Spleen (tissue), 11 donors: ENCODE data around the gene ADCY2. TPM values are rescaled to one million over a fixed set of nuclear protein-coding genes. Genes with fewer than 3 reads are reported as not detected.
A peak's percentile ranks its signal among the peaks of the same experiment; 100 is the strongest.

Experiments
- DNase-seq: peaks from one replicate; pipeline ENCODE4 v3.0.0-alpha.2; 2020
- H3K27ac ChIP-seq, 8 donors: fragments of 200-600 bp; sonication (generic) in 7 of 8; 1 replicate in 4 of 8; 2 replicates in 4 of 8; pipeline versions ENCODE4 v1.5.0 to v1.8.0; 2016 to 2021; ENCODE audit warnings: inconsistent platforms in 4 of 8, mild to moderate bottlenecking in 4 of 8, moderate library complexity in 1 of 8
- H3K27me3 ChIP-seq, 7 donors: fragments of 200-600 bp; sonication (generic) in 6 of 7; replicated peaks in 1 of 7; 1 replicate in 4 of 7; 2 replicates in 3 of 7; pipeline versions ENCODE4 v1.5.0 to v1.8.0; 2016 to 2021; ENCODE audit warnings: inconsistent platforms in 3 of 7, mild to moderate bottlenecking in 1 of 7
- H3K36me3 ChIP-seq, 6 donors: fragments of 200-600 bp; sonication (generic) in 5 of 6; 1 replicate in 4 of 6; 2 replicates in 2 of 6; pipeline versions ENCODE4 v1.5.0 to v1.8.0; 2016 to 2021; ENCODE audit warnings: inconsistent platforms in 2 of 6
- H3K4me1 ChIP-seq, 6 donors: fragments of 200-600 bp; sonication (generic) in 5 of 6; 1 replicate in 3 of 6; 2 replicates in 3 of 6; pipeline versions ENCODE4 v1.5.0 to v1.8.0; 2016 to 2021; ENCODE audit warnings: inconsistent platforms in 3 of 6
- H3K4me3 ChIP-seq, 8 donors: fragments of 200-600 bp; sonication (generic) in 7 of 8; 1 replicate in 4 of 8; 2 replicates in 4 of 8; pipeline versions ENCODE4 v1.5.0 to v1.8.0; 2016 to 2021; ENCODE audit warnings: inconsistent platforms in 4 of 8, mild to moderate bottlenecking in 4 of 8, moderate library complexity in 2 of 8
- H3K9me3 ChIP-seq, 8 donors: fragments of 200-600 bp; sonication (generic) in 7 of 8; 1 replicate in 4 of 8; 2 replicates in 4 of 8; pipeline versions ENCODE4 v1.5.0 to v1.8.0; 2016 to 2021; ENCODE audit warnings: inconsistent platforms in 4 of 8
- POLR2A ChIP-seq, 3 donors: fragments of 450-650 bp; IDR thresholded peaks; one replicate each; pipeline ENCODE4 v1.5.1; 2017; ENCODE audit warnings: antibody characterized with exemption in 3 of 3, mild to moderate bottlenecking in 1 of 3
- POLR2AphosphoS5 ChIP-seq, 3 donors: sonication (generic); formaldehyde crosslinking; IDR thresholded peaks; one replicate each; pipeline ENCODE4 v1.5.1; 2017; ENCODE audit warnings: antibody characterized with exemption in 3 of 3
- WGBS, 5 donors: extraction: QIAGEN DNeasy Blood & Tissue Kit in 3 of 5; methylation state at CpG; one replicate each; pipeline versions ENCODE4 v1.1.5 to v1.1.7; 2013 to 2018; 5-methylcytosine and 5-hydroxymethylcytosine counted together
- intact Hi-C: fragments of 100-400 bp; cut with DNase I; formaldehyde crosslinking; loops from one replicate; pipeline ENCODE4 v1.15.0; 2023; ENCODE audit warnings: low total_unique reads
- polyA plus RNA-seq, 3 donors: library from polyadenylated mRNA; stranded (reverse); fragments of 200-250 nt; gene quantifications; one replicate each; pipeline ENCODE4 v1.2.1, GENCODE V29; 2013
- total RNA-seq, 7 donors: library from RNA; depleted of rRNA in 3 of 7; stranded (reverse); fragments of >200 nt in 3 of 7; fragmentation: NEBNext Ultra II Directional in 4 of 7; extraction: Animal tissue kit (Norgen Biotek cat#: 25700) in 4 of 7; gene quantifications; one replicate each; pipeline versions ENCODE4 v1.1.0 to v1.2.1, GENCODE V29; 2016 to 2021
- TF ChIP-seq, protein P1 (sequence below), 11 experiments: fragments of 200-600 bp in 7 of 11; fragments of 450-650 bp in 4 of 11; sonication (generic) in 4 of 11; IDR thresholded peaks in 8 of 11; conservative IDR thresholded peaks in 3 of 11; 1 replicate in 7 of 11; 2 replicates in 4 of 11; pipeline versions ENCODE4 v1.4.0 to v1.8.0; 2016 to 2021; ENCODE audit warnings: antibody characterized with exemption in 11 of 11, inconsistent platforms in 4 of 11, mild to moderate bottlenecking in 1 of 11
- donor health status: healthy with polysubstance abuse.
- donor health status: DM: no; HTN: no; CAD: no; lungs with moderate emphysema.
- donor health status: DM: no; HTN: no; CAD: no.
- donor health status: Bipolar disorder and iron deficiency.
- donor health status: healthy.
- donor health status: DM: no; HTN: no; CAD: no.
- donor health status: DM: yes; HTN: yes; CAD: no.

ADCY2 gene
- total and polyA plus RNA-seq, 10 donors: 0.02 to 1.5 (median 0.18) TPM

DNA sequence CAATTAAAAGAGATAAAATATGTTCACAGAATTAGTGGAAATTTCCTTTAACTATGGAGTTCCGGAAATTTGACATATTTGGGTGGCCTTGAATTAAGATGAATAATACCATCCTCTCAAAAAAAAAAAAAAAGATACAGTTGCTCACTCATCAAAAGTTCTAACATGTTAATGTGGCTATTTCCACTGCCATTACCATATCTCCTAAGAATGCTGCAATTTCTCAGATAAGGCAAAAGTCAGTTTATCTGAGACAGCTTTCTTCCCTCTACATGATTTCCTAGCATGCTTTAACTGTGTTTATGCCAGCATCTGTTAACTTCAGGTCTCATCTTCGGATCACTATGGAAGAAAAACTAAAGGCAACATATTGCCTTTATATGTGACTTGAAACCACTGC is 470.3 kb downstream of the ADCY2 start:
- intact Hi-C loops: no loop called here
- H3K27ac ChIP-seq: peak overlapping the region in 3 of 8 donors; percentile 11 to 25 (median 21)
- no peak for DNase-seq
- WGBS, 5 donors: 72 to 87% (median 75%) methylated on average over 2 of the region's 2 CpGs
- no peaks in the 10 kb centered on the region for H3K9me3 ChIP-seq
- no peaks in the 10 kb centered on the region for H3K27me3 ChIP-seq
- TF ChIP-seq, protein P1, sequence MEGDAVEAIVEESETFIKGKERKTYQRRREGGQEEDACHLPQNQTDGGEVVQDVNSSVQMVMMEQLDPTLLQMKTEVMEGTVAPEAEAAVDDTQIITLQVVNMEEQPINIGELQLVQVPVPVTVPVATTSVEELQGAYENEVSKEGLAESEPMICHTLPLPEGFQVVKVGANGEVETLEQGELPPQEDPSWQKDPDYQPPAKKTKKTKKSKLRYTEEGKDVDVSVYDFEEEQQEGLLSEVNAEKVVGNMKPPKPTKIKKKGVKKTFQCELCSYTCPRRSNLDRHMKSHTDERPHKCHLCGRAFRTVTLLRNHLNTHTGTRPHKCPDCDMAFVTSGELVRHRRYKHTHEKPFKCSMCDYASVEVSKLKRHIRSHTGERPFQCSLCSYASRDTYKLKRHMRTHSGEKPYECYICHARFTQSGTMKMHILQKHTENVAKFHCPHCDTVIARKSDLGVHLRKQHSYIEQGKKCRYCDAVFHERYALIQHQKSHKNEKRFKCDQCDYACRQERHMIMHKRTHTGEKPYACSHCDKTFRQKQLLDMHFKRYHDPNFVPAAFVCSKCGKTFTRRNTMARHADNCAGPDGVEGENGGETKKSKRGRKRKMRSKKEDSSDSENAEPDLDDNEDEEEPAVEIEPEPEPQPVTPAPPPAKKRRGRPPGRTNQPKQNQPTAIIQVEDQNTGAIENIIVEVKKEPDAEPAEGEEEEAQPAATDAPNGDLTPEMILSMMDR (IDR thresholded peaks at IDR 0.05 in 8 of 11, conservative IDR thresholded peaks at IDR 0.05 in 3 of 11): no peak
- TF ChIP-seq POLR2AphosphoS5 (IDR thresholded peaks at IDR 0.05) (no peak), POLR2A (IDR thresholded peaks at IDR 0.05) (no peak)
- H3K36me3 ChIP-seq: peaks cover 0 to 46% (median 18%) of the 10 kb centered on the region in 6 donors
- H3K4me1 ChIP-seq: peaks cover 19 to 56% (median 44%) of the 10 kb centered on the region in 6 donors
- no peak overlapping the region for H3K4me3 ChIP-seq

DNA sequence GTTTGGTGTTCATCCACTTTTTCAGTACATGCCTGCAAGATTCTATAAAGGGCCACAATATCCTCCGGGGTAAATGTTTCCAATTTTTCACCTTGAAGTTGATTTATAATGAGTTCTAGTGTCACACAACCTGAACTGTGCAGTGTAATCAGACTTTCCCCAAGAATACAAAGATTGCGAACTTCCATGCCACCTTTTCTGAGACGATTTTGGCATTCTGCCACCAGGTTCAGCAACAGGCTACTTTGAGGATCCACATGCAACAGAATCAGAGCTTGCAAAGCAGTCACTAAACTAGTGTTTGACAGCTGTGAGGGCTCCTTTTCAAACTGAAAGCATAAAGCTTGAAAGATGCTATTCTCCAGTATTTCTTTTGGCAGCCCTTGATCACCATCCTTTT is 471.3 kb downstream of the ADCY2 start:
- H3K27me3 ChIP-seq: no peaks in the 10 kb centered on the region
- TF ChIP-seq POLR2AphosphoS5 (IDR thresholded peaks at IDR 0.05) (no peak), POLR2A (IDR thresholded peaks at IDR 0.05) (no peak)
- TF ChIP-seq, protein P1 (IDR thresholded peaks at IDR 0.05 in 8 of 11, conservative IDR thresholded peaks at IDR 0.05 in 3 of 11): no peak
- H3K4me3 ChIP-seq: no peak overlapping the region
- WGBS, 5 donors: 82 to 88% (median 86%) methylated on average over 3 of the region's 3 CpGs
- intact Hi-C loops: no loop called here
- peaks cover 24 to 67% (median 52%) of the 10 kb centered on the region in 6 donors for H3K4me1 ChIP-seq
- no peak overlapping the region for H3K27ac ChIP-seq
- no peak for DNase-seq
- H3K9me3 ChIP-seq: no peaks in the 10 kb centered on the region
- H3K36me3 ChIP-seq: peaks cover 0 to 42% (median 8%) of the 10 kb centered on the region in 6 donors

DNA sequence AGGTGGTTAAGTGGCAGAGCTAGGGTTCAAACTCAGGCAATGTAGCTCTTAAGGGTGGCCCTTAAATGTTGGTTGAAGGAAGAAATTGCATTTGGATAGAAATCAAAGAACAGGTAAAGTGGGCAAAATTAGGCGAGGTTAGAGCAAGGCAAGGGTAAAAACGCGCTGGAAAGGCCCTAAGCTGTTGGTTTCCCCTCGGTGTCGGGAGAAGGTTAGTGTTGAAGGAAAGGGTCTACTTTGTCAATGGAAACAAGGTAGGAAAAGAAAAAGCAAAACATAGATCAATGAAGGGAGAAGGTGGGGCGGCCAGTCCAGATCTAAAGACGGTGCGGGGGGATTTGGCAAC is 472.5 kb downstream of the ADCY2 start:
- Histone ChIP-seq H3K27ac (peak overlapping the region; percentile 71 to 91 (median 90)), H3K4me3 (peak overlapping the region; percentile 92 to 99 (median 96)), H3K36me3 (peaks cover 0 to 36% (median 3%) of the 10 kb centered on the region in 6 donors), H3K27me3 (no peaks in the 10 kb centered on the region), H3K4me1 (peaks cover 24 to 78% (median 55%) of the 10 kb centered on the region in 6 donors), H3K9me3 (no peaks in the 10 kb centered on the region)
- intact Hi-C loops: no loop called here
- 0 to 1% (median 0%) methylated on average over 8 of the region's 8 CpGs for WGBS, 5 donors
- TF ChIP-seq POLR2A (IDR thresholded peaks at IDR 0.05): no peak
- no peak for TF ChIP-seq POLR2AphosphoS5 (IDR thresholded peaks at IDR 0.05)
- TF ChIP-seq, protein P1 (IDR thresholded peaks at IDR 0.05 in 8 of 11, conservative IDR thresholded peaks at IDR 0.05 in 3 of 11): no peak
- no peak for DNase-seq

DNA sequence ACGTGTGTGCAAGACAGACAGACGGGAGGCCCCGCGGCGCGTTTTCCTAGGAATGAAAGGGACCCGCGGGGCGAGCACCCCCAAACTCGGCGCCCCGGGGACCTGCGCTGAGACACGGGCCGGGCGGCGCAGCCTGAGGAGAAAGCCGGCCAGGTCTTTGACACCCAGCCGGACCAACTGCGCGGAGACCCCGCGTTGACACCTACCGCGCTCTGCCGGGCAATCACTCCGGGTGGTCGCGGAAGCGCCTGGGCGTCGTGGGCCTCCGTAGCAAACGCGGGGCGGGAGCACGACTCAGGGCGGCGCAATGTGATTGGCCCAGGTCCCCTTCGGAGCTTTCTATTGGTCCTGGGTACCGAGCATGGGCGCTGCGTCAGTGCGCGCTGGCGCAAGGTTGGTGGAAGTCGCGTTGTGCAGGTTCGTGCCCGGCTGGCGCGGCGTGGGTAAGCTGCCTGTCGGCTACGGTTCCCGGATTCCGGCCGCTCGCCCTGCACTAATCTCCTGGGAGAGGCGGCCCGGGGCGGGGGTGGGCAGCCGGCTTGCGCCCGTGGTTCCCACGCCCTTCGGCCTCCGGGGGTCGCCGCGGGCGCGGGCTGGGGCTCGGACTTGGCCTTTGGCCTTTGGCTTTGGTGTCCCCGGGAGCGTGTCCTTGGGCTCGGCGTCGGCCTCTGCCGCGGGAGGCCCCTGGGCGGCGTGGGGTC is 473.0 kb downstream of the ADCY2 start, which contains the start of the genes FASTKD3 and MTRR:
Gene FASTKD3, minus strand, starts transcription at position 259 of the 701 bp plus-strand sequence. CDS start 948 bp downstream, outside the sequence.
Gene MTRR, plus strand, starts transcription at position 376 of the 701 bp plus-strand sequence. CDS start 1,647 bp downstream, outside the sequence.
- H3K4me1 ChIP-seq: peaks cover 24 to 84% (median 60%) of the 10 kb centered on the region in 6 donors
- H3K9me3 ChIP-seq: no peaks in the 10 kb centered on the region
- peaks cover 0 to 36% (median under 1%) of the 10 kb centered on the region in 6 donors for H3K36me3 ChIP-seq
- H3K27me3 ChIP-seq: no peaks in the 10 kb centered on the region
- WGBS, 5 donors: 0 to 1% (median 0%) methylated on average over 21 to 83 of the region's 83 CpGs
- H3K4me3 ChIP-seq: peak within 1 kb of the TSS; percentile 92 to 99 (median 96)
- DNase-seq: peak; percentile 97
- intact Hi-C loops: no loop called here
- H3K27ac ChIP-seq: peak within 1 kb of the TSS; percentile 71 to 91 (median 90)
- TF ChIP-seq, protein P1 (IDR thresholded peaks at IDR 0.05 in 8 of 11, conservative IDR thresholded peaks at IDR 0.05 in 3 of 11): peak in 3 of 11 experiments; percentile 22 to 34 (median 33)
- peak; percentile 95 to 96 (median 96) for TF ChIP-seq POLR2AphosphoS5 (IDR thresholded peaks at IDR 0.05)
- TF ChIP-seq POLR2A (IDR thresholded peaks at IDR 0.05): peak in 2 of 3 donors; percentile 43 to 67
